ENCODE results near the gene ZNF800. TPM values are rescaled to one million over a fixed set of nuclear protein-coding genes. Genes with fewer than 3 reads are reported as not detected.

The ZNF800 gene
- total and polyA plus RNA-seq, 2 donors (not counting 1 experiment from before 2014, with no cell fraction given) = 22.6 to 62.9 TPM

GRCh38 chr7:127415060-127415742, 22.7 kb upstream of the ZNF800 start:
- intact Hi-C loops (cut with micrococcal nuclease) = no loop called here
- Histone ChIP-seq H3K9me3 (ENCODE audit: control extremely low read depth in 1 of 3, control insufficient read depth in 2 of 3, insufficient read depth in 1 of 3, low read length in 2 of 3) (peaks cover 0 to 7% (median 0%) of the 10 kb centered on the region in 3 donors), H3K4me3 (ENCODE audit: control extremely low read depth in 1 of 5, extremely low read depth in 1 of 5, insufficient read depth in 1 of 5, low read depth in 2 of 5, low read length in 4 of 5) (no peak overlapping the region), H3K27me3 (replicated peaks in 1 of 4; ENCODE audit: control extremely low read depth in 1 of 4, control insufficient read depth in 3 of 4, insufficient read depth in 4 of 4, low read length in 3 of 4) (no peaks in the 10 kb centered on the region), H3K79me2 (ENCODE audit: control insufficient read depth, insufficient read depth, low read length) (no peaks in the 10 kb centered on the region), H3K36me3 (replicated peaks in 1 of 2; ENCODE audit: control extremely low read depth in 1 of 2, control insufficient read depth in 1 of 2, extremely low read depth in 1 of 2, insufficient read depth in 2 of 2, low read length in 1 of 2) (no peaks in the 10 kb centered on the region), H3K27ac (ENCODE audit: low read length in 2 of 2) (peak overlapping the region; percentile 64 to 80), H4K20me1 (ENCODE audit: control insufficient read depth, insufficient read depth, low read length, poor library complexity, severe bottlenecking) (no peaks in the 10 kb centered on the region), H2AFZ (ENCODE audit: insufficient read depth, low read depth, low read length, poor library complexity, severe bottlenecking) (no peak overlapping the region), H3K4me1 (ENCODE audit: control insufficient read depth in 2 of 2, insufficient read depth in 2 of 2, low read length in 2 of 2) (peaks cover 71 to 75% of the 10 kb centered on the region in 2 donors), H3K4me2 (replicated peaks; ENCODE audit: low read depth, low read length, poor library complexity, severe bottlenecking) (peak overlapping the region; percentile 68), H3K9ac (ENCODE audit: low read length) (peak overlapping the region; percentile 35)
- CTCF ChIA-PET = interaction anchor here (0.9 to 2.6 kb wide), 3 partner anchors 23 to 31 kb away, joined by 3 to 10 read pairs (median 5); partner anchors contain the start of gene ZNF800
- TF ChIP-seq EZH2 (IDR thresholded peaks at IDR 0.05; ENCODE audit: borderline replicate concordance, insufficient read depth, low read depth, low read length, poor library complexity, severe bottlenecking) (no peak), CTCF (IDR thresholded peaks at IDR 0.05) (no peak)
- peak overlapping the region; percentile 83 for H3K4me3 Mint-ChIP-seq
- POLR2A ChIA-PET = interaction anchor here (1.7 kb wide), 1 partner anchor 23 kb away, joined by 10 read pairs; the partner anchor contains the start of gene ZNF800
- DNase-seq (peak; percentile 51), ATAC-seq (ENCODE audit: low read depth) (peak; percentile 37)
- H3K27ac Mint-ChIP-seq = peak overlapping the region; percentile 90
- peaks cover 70% of the 10 kb centered on the region for H3K4me1 Mint-ChIP-seq
- 93% methylated on average over 3 of the region's 4 CpGs for WGBS (ENCODE audit: insufficient coverage)
- no peaks in the 10 kb centered on the region for H3K9me3 Mint-ChIP-seq (ENCODE audit: insufficient read depth)
- no peaks in the 10 kb centered on the region for H3K27me3 Mint-ChIP-seq

DNA sequence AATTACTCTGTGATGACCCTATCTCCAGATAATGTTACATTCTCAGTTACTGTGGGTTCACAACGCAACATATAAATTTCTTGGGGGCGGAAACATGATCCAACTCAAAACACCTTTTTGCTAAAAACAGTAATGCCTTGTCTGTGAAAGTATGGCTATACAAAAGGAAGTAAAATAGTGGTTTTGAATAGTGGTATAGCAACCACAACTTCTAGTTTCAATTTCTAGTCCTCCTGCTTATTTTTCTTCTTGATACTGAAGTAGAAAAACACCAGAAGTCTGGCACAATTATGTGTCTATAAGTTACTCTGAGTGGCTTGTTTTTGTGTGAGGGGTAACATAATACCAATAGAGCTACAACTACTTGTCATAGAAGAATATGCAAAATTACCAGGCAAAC, 21.5 kb upstream of the ZNF800 start:
- Mint-ChIP-seq H3K4me1 (peaks cover 70% of the 10 kb centered on the region), H3K27ac (peak overlapping the region; percentile 90), H3K4me3 (peak overlapping the region; percentile 83), H3K27me3 (no peaks in the 10 kb centered on the region), H3K9me3 (ENCODE audit: insufficient read depth) (no peaks in the 10 kb centered on the region)
- Histone ChIP-seq H3K36me3 (replicated peaks in 1 of 2; ENCODE audit: control extremely low read depth in 1 of 2, control insufficient read depth in 1 of 2, extremely low read depth in 1 of 2, insufficient read depth in 2 of 2, low read length in 1 of 2) (no peaks in the 10 kb centered on the region), H3K79me2 (ENCODE audit: control insufficient read depth, insufficient read depth, low read length) (no peaks in the 10 kb centered on the region), H3K4me2 (replicated peaks; ENCODE audit: low read depth, low read length, poor library complexity, severe bottlenecking) (peak overlapping the region; percentile 68), H3K9ac (ENCODE audit: low read length) (peak overlapping the region; percentile 31), H3K4me3 (ENCODE audit: control extremely low read depth in 1 of 5, extremely low read depth in 1 of 5, insufficient read depth in 1 of 5, low read depth in 2 of 5, low read length in 4 of 5) (peak overlapping the region in 1 of 5 experiments; percentile 25), H3K4me1 (ENCODE audit: control insufficient read depth in 2 of 2, insufficient read depth in 2 of 2, low read length in 2 of 2) (peaks cover 71 to 75% of the 10 kb centered on the region in 2 donors), H3K27me3 (replicated peaks in 1 of 4; ENCODE audit: control extremely low read depth in 1 of 4, control insufficient read depth in 3 of 4, insufficient read depth in 4 of 4, low read length in 3 of 4) (no peaks in the 10 kb centered on the region), H3K27ac (ENCODE audit: low read length in 2 of 2) (peak overlapping the region; percentile 64 to 80), H3K9me3 (ENCODE audit: control extremely low read depth in 1 of 3, control insufficient read depth in 2 of 3, insufficient read depth in 1 of 3, low read length in 2 of 3) (peaks cover 0 to 7% (median 0%) of the 10 kb centered on the region in 3 donors), H2AFZ (ENCODE audit: insufficient read depth, low read depth, low read length, poor library complexity, severe bottlenecking) (no peak overlapping the region), H4K20me1 (ENCODE audit: control insufficient read depth, insufficient read depth, low read length, poor library complexity, severe bottlenecking) (no peaks in the 10 kb centered on the region)
- CTCF ChIA-PET = interaction anchor here (1.0 to 2.6 kb wide), 3 partner anchors 22 to 67 kb away, joined by 4 to 10 read pairs (median 4); partner anchors contain the start of gene ZNF800
- intact Hi-C loops (cut with micrococcal nuclease) = loop anchor here (1.0 kb wide), 1 partner anchor 21 kb away; no protein-coding TSS in a partner anchor
- POLR2A ChIA-PET = interaction anchor here (1.7 kb wide), 1 partner anchor 21 kb away, joined by 10 read pairs; the partner anchor contains the start of gene ZNF800
- DNase-seq = peak; percentile 71
- WGBS (ENCODE audit: insufficient coverage) = no CpG with 5 or more reads among the region's 2 CpGs
- ATAC-seq (ENCODE audit: low read depth) = peak; percentile 67
- TF ChIP-seq EZH2 (IDR thresholded peaks at IDR 0.05; ENCODE audit: borderline replicate concordance, insufficient read depth, low read depth, low read length, poor library complexity, severe bottlenecking) = no peak
- no peak for TF ChIP-seq CTCF (IDR thresholded peaks at IDR 0.05)

Data from B cell (primary cell).